Loucy (cell line): ENCODE results near the gene ACVR1.

ENCODE experiments used
- CTCF ChIP-seq: fragments of 200-600 bp; sonication (generic); conservative IDR thresholded peaks from 2 replicates; pipeline ENCODE4 v1.5.1; 2014; ENCODE audit warnings: mild to moderate bottlenecking, antibody characterized with exemption, low read length
- EZH2phosphoT487 ChIP-seq: fragments of 200-600 bp; IDR thresholded peaks from 2 replicates; pipeline ENCODE4 v1.6.1; 2018; ENCODE audit warnings: antibody characterized with exemption, mild to moderate bottlenecking, moderate library complexity, borderline replicate concordance

GRCh38 chr2:157741819-157742484 is 134.2 kb downstream of the ACVR1 start:
- TF ChIP-seq CTCF (no peak), EZH2phosphoT487 (no peak)
